ENCODE results near the gene TGFB3.

The TGFB3 gene

GRCh38 chr14:75986439-75986765 lies 4.6 kb upstream of the TGFB3 start:
- DNase-seq = no peak

DNA sequence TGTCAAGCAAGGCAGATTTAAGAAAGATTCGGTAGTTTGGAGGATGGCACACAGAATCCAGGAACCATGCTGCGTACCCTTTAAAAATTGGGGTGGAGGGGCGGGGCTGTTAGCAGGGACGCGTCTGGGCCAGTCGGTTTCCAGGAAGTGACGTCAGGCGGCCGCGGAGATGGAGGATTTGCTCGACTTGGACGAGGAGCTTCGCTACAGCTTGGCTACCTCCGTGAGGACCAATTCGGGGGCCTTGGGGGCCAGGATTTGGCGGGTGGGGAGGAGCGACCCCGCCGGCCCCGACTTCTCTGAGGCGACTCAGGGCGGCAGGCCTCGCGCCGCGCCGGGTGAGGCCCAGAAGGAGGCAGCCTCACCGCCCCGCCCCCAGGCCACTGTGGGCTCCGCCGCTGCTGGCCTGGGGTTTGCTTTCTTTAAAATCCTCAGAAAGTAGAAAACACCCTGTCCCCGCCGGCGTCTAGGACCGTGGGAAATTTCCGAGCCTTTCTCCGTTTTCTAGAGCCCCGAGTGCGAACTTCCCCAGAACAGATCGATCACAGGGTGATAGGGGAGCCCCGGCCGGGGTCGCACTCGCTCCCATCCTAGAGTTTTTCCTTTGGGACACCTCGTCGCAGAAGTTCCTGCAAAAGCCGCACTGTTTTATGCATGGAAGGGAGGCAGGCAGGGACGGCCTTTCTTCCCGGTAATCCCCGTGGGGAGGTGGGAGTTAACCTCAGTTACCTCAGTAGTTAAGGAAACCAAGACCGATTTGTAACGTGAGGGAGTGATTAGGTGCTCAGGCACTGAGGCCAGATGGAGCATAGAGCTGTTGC lies 4.0 kb upstream of the TGFB3 start, which contains the start of gene IFT43:
TSS of gene IFT43 (plus strand) at position 146 of the 821 bp plus-strand sequence. CDS start at position 170, 24 bp downstream.
- peak; percentile 95 for DNase-seq

GRCh38 chr14:75984674-75985073 lies 2.9 kb upstream of the TGFB3 start:
- DNase-seq = no peak

DNA sequence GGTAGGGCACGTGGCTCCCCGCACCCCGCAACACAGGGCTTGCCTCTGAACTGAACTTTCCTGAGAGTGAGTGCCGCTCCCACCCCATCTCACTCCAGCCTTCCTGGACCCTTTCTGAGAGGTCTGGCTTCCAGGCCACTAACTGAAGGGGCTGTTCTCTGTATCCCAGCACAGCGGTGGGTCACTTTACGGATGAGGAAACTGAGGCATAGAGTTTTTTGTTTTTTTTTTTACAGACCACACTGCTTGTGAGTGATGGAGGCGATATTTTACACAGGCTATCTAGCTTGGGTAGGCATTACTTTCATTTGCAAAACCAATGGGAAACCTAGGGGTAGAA lies 1.2 kb upstream of the TGFB3 start:
- DNase-seq = no peak

DNA sequence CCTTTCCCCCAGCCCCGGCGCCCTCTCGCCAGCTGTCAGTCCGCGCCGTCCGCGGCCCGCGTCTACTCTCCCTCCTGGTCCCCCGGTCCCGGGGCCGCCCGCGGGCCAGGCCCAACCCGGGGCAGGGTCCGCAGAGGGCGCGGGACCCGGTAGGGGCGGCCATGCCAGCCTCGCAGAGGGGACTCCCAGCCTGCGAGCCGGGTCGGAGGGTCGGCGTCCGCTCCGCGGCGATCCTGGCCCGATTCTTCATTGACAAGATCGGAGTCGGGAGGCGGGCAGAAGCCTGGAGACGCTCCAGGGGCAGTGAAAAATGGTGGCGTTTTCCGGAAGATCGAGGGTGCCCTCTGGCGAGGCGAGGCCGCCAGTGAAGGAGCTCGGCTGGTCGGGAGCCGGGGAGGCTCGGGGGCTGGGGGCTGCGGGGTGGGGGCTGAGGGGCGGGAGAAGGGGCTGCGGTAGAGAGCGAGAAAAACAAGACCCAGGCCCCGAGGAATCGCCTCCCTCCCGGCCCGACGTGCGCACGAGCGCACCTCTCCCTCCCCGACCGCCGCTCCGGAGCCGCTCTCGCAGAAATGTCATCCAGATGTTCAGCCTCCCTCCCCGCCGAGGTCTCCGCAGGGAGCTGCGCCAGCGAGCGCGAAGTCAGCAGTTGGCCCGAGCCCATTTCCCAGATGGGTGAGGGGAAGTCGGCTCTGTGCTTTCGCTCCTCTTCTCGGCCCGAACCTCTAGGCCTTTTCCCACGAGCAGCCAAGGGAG lies 647 bp upstream of the TGFB3 start:
- peak; percentile 85 for DNase-seq

DNA sequence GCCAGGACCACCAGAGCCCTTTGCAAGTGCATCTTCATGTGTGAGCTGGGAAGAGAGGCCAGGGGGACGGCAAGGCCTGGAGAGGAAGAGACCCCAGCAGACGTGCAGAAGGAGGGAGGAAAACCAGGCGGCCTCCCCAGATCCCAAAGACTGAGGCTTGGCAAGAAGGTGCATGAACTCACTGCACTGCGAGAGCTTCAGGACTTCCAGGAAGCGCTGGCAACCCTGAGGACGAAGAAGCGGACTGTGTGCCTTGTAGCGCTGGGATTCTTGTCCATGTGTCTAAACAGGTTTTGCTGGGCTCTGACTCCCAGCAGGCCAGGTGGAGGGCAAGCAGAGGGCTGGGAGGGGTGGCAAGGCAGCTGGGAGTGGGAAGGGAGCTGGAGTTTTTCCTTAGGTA lies 939 bp downstream of the TGFB3 start:
- no peak for DNase-seq

DNA sequence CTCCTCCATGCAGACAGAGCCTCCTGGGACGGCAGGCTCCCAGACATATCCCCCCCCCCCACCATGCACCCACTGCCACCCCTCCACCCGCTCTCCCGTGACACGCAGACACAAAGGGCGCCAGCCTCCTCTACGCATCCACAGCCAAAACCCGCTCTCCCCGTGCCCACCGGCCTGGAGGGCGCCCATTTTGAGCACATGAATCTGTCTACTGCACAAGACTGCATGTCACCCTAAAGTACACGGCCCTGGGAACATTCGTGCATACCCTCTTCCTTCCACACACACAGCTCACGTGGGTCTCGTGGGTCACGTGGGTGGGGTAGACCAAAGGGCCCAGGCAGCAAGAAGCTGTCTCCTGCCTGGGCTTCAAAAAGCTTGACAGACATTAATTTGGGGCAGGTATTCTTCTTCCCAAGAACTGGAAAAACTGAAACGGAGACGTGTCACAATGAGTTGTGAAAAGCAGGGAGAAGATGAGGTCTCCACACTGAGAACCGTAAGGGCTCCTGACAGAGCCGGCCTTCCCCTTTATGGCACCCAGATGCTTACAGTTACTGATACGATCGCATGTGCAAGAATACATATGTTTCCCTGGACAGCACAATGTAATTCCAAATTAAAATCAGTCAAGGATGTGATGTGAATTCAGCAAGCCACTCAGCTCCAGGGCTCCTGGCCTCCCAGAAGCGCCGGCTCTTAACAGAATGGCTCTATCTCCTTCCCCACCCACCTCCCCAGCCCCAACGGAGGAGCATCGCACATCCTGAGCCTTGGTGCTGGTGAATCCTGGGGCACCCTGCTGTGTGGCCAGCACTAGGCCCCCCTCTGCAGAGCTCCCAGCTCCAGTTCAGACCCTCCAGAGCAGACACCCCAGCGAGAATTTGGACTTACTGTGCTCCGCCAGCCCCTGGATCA lies 1.9 kb downstream of the TGFB3 start:
- no peak for DNase-seq

DNA sequence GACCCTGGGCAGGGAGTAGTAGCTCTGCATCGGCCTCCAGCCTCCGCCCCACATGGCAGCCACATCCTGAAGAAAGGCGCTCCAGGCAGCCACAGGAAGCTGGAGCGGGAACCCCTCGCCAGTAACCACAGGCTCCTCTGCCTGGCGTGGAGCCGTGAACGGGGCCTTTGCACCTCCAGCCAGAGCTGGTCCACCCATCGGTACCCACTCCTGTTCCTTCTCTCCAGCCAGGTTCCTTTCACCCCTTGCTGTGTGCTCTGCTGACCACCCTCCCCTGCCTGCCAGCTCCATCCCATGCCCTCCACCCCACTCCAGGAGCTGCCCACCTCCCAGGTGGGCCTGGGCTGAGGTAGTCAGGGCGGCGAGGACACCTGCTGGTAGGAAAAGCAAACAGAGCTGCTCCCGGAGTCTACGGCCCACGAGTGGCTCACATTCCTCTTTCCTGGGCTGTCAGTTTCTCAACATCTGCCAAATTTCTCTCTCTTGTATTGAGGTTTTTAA lies 2.7 kb downstream of the TGFB3 start:
- DNase-seq = peak; percentile 43

GRCh38 chr14:75978249-75978731 lies 3.5 kb downstream of the TGFB3 start:
- DNase-seq = peak; percentile 51

- DNase-seq = no peak
Measured at GRCh38 chr14:75977582-75977943, 4.2 kb downstream of the TGFB3 start.

DNA sequence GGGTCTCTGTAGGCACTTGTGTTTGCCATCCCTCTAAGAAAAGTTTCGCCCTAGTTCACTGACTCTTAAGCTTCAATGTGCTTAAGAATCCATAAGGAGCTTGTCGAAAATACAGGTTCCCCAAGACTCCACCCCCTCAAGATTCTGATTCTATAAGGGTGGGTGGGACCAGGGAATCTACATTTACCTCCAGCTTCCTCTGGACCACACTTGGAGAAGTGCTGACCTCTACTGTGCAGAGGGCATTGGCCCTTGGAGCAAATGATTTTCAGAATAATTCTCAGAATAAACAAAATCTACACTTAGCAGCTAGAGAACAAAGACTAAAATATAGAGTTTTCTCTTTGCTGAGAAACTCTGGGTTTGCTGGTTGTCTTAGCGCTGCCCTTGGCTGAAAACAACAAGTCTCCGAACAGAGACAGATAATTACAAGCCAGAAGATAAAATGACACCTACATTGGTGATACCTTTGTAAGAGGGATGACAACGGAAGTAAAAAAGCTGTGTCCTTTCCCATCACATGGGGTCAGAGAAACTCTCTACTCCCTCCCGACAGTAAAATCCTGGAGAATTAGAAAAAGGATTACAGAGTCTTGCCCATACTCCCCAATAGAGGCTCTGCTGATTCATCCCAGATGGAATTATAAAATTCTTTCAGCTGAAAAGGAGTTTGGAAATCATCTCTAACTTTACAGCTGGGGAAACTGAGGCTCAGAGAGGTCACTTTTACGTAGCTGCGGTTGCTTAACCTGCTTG lies 4.8 kb downstream of the TGFB3 start:
- DNase-seq = no peak

DNA sequence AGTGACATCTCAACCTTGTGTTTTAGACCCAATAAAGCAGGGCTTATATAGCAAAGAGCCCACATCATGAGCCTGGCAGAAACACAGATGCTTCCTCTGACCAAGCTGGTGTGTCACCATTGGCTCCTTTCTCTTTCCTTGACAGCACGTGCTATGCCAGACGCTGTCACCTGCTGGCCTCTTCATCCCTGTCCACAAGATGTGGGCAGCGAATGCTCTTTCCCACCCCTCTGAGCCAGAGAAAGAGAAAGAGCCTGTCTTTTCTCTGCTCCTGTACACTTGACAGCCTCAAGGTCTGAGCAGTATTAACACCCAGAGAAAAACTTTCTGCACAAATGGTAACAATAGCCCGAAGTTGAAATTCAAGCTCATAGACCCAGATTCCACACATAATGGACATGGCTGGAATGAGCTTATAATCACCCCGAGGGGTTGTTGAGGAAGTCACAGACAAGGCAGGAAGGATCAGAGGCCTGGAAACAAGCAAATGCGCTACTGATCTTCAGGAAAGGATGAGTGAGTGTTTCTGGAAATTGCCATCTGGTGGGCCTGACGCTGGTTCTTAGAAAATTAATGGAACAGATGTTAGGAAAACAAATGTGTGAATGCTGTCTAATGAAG lies 8.9 kb downstream of the TGFB3 start:
- no peak for DNase-seq

DNA sequence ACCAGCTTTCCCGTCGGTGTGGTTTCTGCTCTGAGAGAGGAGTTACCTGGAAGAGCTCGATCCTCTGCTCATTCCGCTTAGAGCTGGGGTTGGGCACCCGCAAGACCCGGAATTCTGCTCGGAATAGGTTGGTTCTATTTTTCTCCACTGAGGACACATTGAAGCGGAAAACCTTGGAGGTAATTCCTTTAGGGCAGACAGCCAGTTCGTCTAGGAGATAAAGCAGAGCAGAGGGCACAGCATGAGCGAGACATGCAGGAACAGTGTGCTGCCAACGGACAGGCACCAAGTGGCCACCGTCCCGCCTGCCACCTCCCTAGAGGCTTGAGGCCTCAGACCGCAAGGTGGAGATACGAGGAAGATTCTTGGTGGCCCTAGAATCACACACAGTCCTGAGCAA lies 10.3 kb downstream of the TGFB3 start:
- no peak for DNase-seq

DNA sequence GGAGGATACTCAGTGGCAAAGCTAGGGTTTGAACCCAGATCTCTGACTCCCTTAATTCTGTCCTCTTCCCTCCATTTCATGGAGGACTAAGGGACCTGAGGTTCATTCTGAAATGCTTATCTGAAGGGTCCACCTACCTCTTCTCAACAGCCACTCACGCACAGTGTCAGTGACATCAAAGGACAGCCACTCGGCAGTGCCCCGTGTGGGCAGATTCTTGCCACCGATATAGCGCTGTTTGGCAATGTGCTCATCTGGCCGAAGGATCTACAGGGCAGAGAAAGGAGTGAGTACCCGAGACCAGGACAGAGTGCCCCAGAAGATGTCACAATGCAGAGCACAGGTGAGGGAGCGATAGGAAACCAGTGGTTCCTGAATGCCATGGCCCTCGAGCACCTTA lies 10.8 kb downstream of the TGFB3 start:
- DNase-seq = no peak

DNA sequence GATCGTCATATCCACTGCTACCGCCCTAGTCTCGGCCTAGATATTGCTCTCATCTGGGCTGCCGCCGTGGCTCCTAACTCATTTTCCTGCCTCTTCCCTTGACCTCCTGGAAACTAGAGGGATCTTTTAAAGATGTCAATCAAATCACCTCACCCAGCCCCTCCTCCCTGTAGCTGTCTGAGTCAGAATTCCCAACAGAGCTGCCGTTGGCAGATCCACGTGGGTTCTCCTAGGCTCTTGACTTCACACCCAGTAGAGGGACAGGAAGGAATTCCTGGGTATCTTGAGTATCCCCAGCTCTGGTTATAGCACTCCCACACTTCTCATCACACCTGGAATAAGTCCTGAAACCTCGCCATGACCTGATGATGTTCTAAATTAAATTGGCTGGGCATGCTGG lies 11.9 kb downstream of the TGFB3 start:
- no peak for DNase-seq

DNA sequence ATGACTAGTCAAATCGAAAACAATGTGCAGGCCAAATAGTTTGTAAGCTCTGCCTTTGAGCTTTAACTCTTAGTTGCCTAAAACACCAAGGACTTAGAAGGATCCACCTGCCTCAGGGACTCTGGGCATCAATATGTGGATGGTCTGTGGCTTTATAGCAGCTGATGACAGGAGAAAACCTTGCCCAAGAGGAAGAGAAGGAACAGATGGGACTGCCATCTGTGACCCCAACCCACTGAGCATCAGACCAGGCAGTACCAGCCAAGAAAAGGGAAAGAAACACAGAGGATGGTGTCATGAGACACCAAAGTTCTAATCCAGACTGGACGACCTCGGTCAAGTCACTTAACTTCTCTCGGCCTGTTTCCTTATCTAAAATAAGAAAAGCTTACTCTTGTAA lies 12.7 kb downstream of the TGFB3 start:
- no peak for DNase-seq

GRCh38 chr14:75968456-75968855 lies 13.3 kb downstream of the TGFB3 start:
- no peak for DNase-seq

GRCh38 chr14:75967866-75968265 lies 13.9 kb downstream of the TGFB3 start:
- DNase-seq = no peak

GRCh38 chr14:75961662-75962061 lies 20.1 kb downstream of the TGFB3 start:
- DNase-seq = no peak

GRCh38 chr14:75960231-75960630 lies 21.6 kb downstream of the TGFB3 start:
- DNase-seq = no peak

GRCh38 chr14:75959031-75959430 lies 22.8 kb downstream of the TGFB3 start:
- DNase-seq = no peak

DNA sequence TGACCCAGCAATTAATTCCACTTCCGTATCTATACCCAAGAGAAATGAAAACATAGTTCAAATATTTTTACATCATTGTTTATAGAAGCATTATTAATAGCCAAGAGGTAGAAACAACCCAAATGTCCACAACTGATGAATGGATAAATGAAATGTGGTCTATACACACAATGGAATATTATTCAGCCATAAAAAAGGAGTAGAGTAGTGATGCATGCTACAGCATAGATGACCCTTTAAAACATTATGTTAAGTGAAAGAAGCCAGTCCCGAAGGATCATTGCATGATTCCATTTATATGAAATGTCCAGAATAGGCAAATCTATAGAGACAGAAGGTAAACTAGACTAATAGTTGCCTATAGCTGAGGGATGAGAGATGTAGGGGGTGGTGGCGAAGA lies 29.3 kb downstream of the TGFB3 start:
- no peak for DNase-seq

Measured in CD4-positive, alpha-beta T cell treated with Interleukin-17A for 4 hours (primary cell).